Ovary (tissue), 9 donors: ENCODE measurements around the gene DMKN. TPM values are rescaled to one million over a fixed set of nuclear protein-coding genes. Genes with fewer than 3 reads are reported as not detected.

ENCODE experiments used
- DNase-seq, 5 donors: peaks; one replicate each; pipeline ENCODE4 v3.0.0-alpha.2; 2019 to 2020
- H3K27ac ChIP-seq, 2 donors: fragments of 200-600 bp; one replicate each; pipeline versions ENCODE4 v1.5.1 to v1.8.0; 2019 to 2022
- H3K27me3 ChIP-seq: fragments of 200-600 bp; one replicate; pipeline ENCODE4 v1.8.0; 2022
- H3K36me3 ChIP-seq: fragments of 200-600 bp; sonication (generic); one replicate; pipeline ENCODE4 v1.5.1; 2019
- H3K4me1 ChIP-seq: one replicate; pipeline ENCODE4 v1.8.1; 2013; ENCODE audit warnings: mild to moderate bottlenecking, moderate library complexity; ENCODE audit not compliant: insufficient read depth
- H3K4me3 ChIP-seq: fragments of 200-600 bp; sonication (generic); one replicate; pipeline ENCODE4 v1.5.1; 2017
- H3K9me3 ChIP-seq, 2 donors: fragments of 200-600 bp in 1 of 2; sonication (generic) in 1 of 2; one replicate each; pipeline versions ENCODE4 v1.5.1 to v1.8.1; 2013 to 2019; ENCODE audit warnings: mild to moderate bottlenecking in 1 of 2, moderate library complexity in 1 of 2
- CTCF ChIP-seq, 3 donors: fragments of 450-650 bp in 2 of 3; fragments of 200-600 bp in 1 of 3; IDR thresholded peaks; one replicate each; pipeline versions ENCODE4 v1.5.1 to v1.8.0; 2016 to 2022; ENCODE audit warnings: antibody characterized with exemption in 3 of 3, mild to moderate bottlenecking in 1 of 3
- EP300 ChIP-seq: sonication (generic); formaldehyde crosslinking; IDR thresholded peaks from one replicate; pipeline ENCODE4 v1.6.1; 2017; ENCODE audit warnings: antibody characterized with exemption
- POLR2A ChIP-seq: fragments of 450-650 bp; IDR thresholded peaks from one replicate; pipeline ENCODE4 v1.6.1; 2017; ENCODE audit warnings: antibody characterized with exemption, mild to moderate bottlenecking, moderate library complexity
- WGBS, 3 donors: extraction: QIAGEN DNeasy Blood & Tissue Kit in 1 of 3; methylation state at CpG; one replicate each; pipeline versions ENCODE4 v1.1.5 to v1.1.7; 2013 to 2017; 5-methylcytosine and 5-hydroxymethylcytosine counted together
- intact Hi-C, 4 donors: fragments of 100-400 bp; cut with DNase I; formaldehyde crosslinking; loops; one replicate each; pipeline versions ENCODE4 v1.11.0 to v1.15.1; 2022 to 2023
- polyA plus RNA-seq, 2 donors: library from polyadenylated mRNA; stranded (reverse); fragments of 200-250 nt in 1 of 2; fragments of 350-450 nt in 1 of 2; fragmentation: Illumina TruSeq in 1 of 2; extraction: RNeasy Lipid Tissue Mini Kit (QIAGEN cat#74804) in 1 of 2; gene quantifications; one replicate each; pipeline ENCODE4 v1.2.3, GENCODE V29; 2013 to 2014
- total RNA-seq, 7 donors: library from RNA; depleted of rRNA in 2 of 7; stranded (reverse); fragments of >200 nt in 2 of 7; fragmentation: NEBNext Ultra II Directional in 3 of 7; extraction: Animal tissue kit (Norgen Biotek cat#: 25700) in 3 of 7; gene quantifications; one replicate each; pipeline versions ENCODE4 v1.1.0 to v1.2.4, GENCODE V29; 2016 to 2023
- donor health status: DM: no; HTN: no; CAD: no; lungs with moderate emphysema.
- donor health status: DM: no; HTN: no; CAD: no.
- donor health status: Bipolar disorder and iron deficiency.
- donor health status: DM: yes; HTN: yes; CAD: no.
- donor health status: DM: no; HTN: no; CAD: no.
- donor health status: DM: yes; HTN: yes; CAD: no.

Gene DMKN
- total and polyA plus RNA-seq, 9 donors: 58.3 to 177 (median 93.8) TPM

- Histone ChIP-seq H3K4me1 (peaks cover 5% of the 10 kb centered on the region), H3K27me3 (no peaks in the 10 kb centered on the region), H3K4me3 (no peak overlapping the region), H3K36me3 (no peaks in the 10 kb centered on the region), H3K9me3 (no peaks in the 10 kb centered on the region), H3K27ac (no peak overlapping the region)
- 70 to 80% (median 74%) methylated on average over 19 to 21 of the region's 21 CpGs for WGBS, 3 donors
- DNase-seq: no peak
- no peak for TF ChIP-seq EP300
- TF ChIP-seq POLR2A: no peak
- no peak for TF ChIP-seq CTCF (IDR thresholded peaks at IDR 0.05)
- intact Hi-C loops: no loop called here
Measured at GRCh38 chr19:35551091-35551810, 37.8 kb upstream of the DMKN start.

GRCh38 chr19:35549879-35550523 is 36.6 kb upstream of the DMKN start:
- Histone ChIP-seq H3K27me3 (no peaks in the 10 kb centered on the region), H3K4me3 (no peak overlapping the region), H3K9me3 (no peaks in the 10 kb centered on the region), H3K4me1 (peaks cover 7% of the 10 kb centered on the region), H3K27ac (no peak overlapping the region), H3K36me3 (no peaks in the 10 kb centered on the region)
- TF ChIP-seq CTCF (IDR thresholded peaks at IDR 0.05): no peak
- TF ChIP-seq EP300: no peak
- no peak for TF ChIP-seq POLR2A
- 72 to 82% (median 82%) methylated on average over 15 of the region's 15 CpGs for WGBS, 3 donors
- no peak for DNase-seq
- intact Hi-C loops: loop anchor here in 2 of 4 donors (5.0 to 10.0 kb wide), 2 partner anchors 65 to 167 kb away; partner anchors contain the start of genes KMT2B (in 2 of the 2) and HAUS5 (in 1 of the 2)

- TF ChIP-seq CTCF (IDR thresholded peaks at IDR 0.05) (peak; percentile 36 to 68 (median 53)), EP300 (no peak)
- Histone ChIP-seq H3K36me3 (no peaks in the 10 kb centered on the region), H3K9me3 (no peaks in the 10 kb centered on the region), H3K27ac (no peak overlapping the region), H3K4me1 (peaks cover 10% of the 10 kb centered on the region), H3K4me3 (no peak overlapping the region), H3K27me3 (no peaks in the 10 kb centered on the region)
- intact Hi-C loops: loop anchor here in 2 of 4 donors (5.0 to 10.0 kb wide), 2 partner anchors 66 to 168 kb away; partner anchors contain the start of genes KMT2B (in 2 of the 2) and HAUS5 (in 1 of the 2)
- peak in 4 of 5 donors; percentile 39 to 60 (median 44) for DNase-seq
- 22 to 25% (median 25%) methylated on average over 6 of the region's 6 CpGs for WGBS, 3 donors
Measured at GRCh38 chr19:35549174-35549788, 35.8 kb upstream of the DMKN start.

GRCh38 chr19:35546532-35546931 is 33.1 kb upstream of the DMKN start:
- H3K4me3 ChIP-seq: no peak overlapping the region
- H3K36me3 ChIP-seq: no peaks in the 10 kb centered on the region
- H3K4me1 ChIP-seq: peaks cover 10% of the 10 kb centered on the region
- H3K27me3 ChIP-seq: no peaks in the 10 kb centered on the region
- H3K9me3 ChIP-seq: no peaks in the 10 kb centered on the region
- DNase-seq: no peak
- no peak overlapping the region for H3K27ac ChIP-seq
- intact Hi-C loops: loop anchor here in 2 of 4 donors (5.0 to 10.0 kb wide), 2 partner anchors 68 to 171 kb away; partner anchors contain the start of genes KMT2B (in 2 of the 2) and HAUS5 (in 1 of the 2)
- 74 to 80% (median 80%) methylated on average over 8 of the region's 8 CpGs for WGBS, 3 donors
- TF ChIP-seq EP300: no peak
- TF ChIP-seq CTCF (IDR thresholded peaks at IDR 0.05): no peak
- TF ChIP-seq POLR2A: no peak
